Amygdala (tissue), 56 donors: Measurements from ENCODE around the gene TBCK.

Experiments used
- DNase-seq, 56 donors: peaks; one replicate each; lab custom pipeline; 2025; lab: John Stamatoyannopoulos, UW

TBCK gene

GRCh38 chr4:106056914-106057313 lies 259.1 kb downstream of the TBCK start:
- no peak for DNase-seq

- DNase-seq = no peak
Measured at GRCh38 chr4:106051514-106051913, 264.5 kb downstream of the TBCK start.

DNA sequence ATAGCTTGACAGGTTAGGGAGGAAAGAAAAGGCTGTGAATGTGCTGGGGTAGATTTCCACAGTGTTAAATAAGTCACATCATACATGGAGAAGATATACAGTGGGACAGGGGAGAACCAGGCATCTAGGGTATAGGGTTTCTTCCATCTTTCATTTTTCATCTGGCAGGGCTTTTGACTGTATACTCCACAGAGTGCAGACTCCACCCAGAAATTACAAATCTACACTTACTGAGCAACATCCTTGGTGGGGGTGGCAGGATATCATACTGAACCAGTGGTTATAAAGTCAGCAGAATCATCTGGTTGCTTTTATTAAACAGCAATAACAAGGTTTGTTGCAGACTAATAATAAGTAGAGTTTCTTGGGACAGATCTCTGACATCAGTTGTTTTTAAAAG lies 266.5 kb downstream of the TBCK start:
- DNase-seq = no peak

DNA sequence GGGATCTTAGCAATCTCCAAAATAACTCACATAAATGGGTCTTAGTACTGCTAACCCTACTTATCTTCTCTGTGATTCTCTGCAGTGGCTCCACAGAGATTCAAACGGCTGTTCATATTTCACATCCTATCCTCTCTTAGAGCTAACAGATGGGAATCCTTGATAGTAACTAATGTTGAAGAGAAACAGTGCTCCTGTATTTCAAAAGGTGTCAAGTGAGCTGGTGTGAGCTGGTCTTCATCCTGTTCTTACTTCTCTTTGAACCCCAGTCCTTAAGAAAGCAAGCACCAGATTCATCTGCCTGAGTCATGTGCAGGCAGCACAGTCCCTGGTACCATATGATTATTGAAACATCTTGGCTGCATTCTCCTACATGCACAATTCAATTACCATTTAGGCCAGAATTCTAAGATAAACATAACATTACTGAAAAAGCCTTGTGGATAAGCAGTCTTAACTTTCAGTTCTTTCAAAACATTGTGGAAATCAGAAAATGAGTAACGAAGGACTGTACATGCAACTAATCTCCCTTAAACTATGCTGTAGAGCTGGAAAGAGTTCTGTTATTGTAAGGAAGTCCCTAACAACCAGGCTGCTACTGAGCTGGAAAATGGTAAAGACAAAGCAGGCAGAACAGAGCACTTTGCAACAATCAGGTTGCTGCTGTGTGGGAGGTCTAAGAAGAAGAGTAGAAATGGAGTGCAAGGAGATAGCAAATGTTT lies 267.6 kb downstream of the TBCK start:
- peak in 3 of 56 donors; percentile 1 to 7 (median 2) for DNase-seq

DNA sequence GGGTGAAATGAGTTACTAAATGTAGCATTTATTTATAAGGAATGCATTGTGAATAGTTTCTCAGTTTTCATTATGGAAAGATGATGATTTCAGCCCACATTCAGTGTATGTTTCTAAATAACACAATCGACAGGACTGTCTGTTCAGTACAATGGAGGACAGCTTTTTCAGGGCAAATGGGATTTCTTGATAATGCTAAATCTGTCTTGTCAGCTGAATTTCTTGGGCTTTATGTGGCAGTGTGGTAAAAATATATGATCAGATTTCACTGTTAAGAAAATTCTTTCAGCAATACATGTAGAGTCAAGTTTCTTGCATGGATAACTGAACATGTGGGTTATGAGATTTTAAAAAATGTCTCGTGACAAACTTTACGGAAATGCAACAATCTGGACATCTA lies 269.9 kb downstream of the TBCK start:
- no peak for DNase-seq

DNA sequence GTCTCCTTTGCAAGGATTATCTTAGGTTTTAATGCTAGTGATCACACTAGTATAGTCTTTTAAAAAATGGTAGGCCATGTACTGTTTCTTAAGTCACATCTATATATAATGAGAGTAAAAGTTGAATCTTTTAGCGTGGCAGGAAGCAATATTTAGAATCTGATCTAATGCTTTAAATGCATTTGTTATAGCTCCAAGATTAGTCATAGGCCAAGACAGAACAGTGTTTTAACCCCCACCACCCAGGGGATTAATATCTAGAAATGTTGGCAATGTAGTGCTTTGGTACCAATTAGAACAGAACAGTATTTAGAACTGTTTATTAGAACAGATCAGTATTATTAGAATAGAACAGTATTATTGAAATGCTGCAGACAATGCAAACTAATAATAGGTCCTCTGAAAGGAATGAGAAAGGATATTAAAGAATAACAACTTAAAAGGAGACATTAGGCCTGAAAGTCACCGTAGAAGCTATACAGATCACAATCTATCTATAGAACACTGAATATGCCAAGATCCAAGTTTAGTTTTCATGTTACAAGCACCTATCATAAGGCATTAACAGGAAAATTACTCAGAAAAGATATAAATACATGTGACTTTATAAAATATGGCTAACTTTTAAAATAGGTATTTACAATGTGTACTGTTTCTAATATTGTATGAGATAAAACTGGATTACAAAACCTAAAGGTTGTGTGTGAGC lies 274.6 kb downstream of the TBCK start:
- DNase-seq = no peak

DNA sequence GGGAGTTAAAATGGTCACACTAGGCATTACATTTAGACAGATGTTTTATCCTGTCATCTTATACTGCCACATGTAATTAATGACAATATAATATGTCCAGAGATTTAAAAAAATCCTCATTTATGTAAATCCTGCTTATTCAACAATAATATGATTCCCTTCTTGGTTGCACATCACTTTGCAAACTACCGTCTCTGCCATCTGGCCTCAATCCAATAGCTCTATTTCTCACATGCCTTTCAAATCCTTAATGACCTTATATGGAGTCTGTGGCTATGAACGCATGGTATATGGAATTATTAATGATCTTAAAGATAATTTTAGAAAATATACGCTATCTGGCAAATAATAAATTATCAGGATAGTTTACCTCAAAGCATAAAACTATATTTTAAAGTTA lies 276.2 kb downstream of the TBCK start:
- DNase-seq = no peak

DNA sequence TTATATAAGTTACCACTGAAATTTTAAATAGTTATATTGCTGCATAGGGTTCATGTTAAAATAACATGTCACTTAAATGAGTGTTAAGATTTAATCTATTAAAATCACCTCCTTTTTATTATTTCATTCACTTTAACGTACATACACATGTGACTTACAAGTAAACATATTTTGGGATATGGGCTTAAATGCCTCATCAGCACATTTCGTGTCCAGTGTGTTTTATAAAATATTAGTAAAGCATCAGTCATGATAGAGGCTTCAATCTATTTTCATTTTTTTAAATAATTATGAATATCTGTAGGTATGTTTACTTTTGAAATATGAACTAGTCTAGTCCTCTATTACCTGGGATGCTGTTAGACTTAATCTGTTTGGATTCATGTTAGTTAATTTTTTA lies 277.1 kb downstream of the TBCK start:
- DNase-seq = no peak

DNA sequence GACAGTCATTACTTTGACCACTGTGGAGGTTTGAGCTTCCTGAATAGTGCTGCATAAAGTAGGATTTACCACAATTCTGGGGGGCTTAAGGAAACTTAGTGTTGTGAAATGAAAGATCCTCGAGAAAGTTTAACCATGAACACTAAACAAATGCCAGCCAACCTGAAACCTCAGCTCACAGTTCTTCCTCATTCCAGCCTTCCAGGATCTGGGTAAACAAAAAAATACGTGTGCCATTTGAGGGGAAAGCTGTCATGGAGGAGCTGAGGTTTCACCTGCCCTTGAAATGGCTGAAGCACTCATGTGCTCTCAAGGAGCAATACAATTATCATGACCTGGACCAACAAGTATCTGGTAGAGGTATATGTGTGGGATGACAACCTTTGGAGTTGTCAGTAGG lies 278.0 kb downstream of the TBCK start:
- DNase-seq = no peak

DNA sequence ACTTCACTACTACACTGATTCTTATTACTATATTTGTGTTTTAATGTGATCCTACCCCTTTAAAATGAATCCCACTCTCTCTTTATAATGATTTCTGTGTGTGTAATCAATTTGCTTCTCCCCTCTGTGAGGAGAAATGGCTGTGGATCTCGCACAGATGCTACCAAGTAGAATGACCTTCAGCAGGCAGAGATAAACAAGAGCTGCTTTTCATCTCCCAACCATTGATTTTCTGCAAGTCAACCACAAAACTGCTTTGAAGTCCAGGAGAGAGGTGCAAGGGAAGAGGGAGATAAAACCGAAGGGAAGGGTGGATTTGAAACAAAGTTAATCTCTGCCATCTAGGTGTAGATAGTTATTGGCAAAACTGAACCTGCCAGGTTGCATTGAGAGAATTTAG lies 279.2 kb downstream of the TBCK start:
- no peak for DNase-seq

DNA sequence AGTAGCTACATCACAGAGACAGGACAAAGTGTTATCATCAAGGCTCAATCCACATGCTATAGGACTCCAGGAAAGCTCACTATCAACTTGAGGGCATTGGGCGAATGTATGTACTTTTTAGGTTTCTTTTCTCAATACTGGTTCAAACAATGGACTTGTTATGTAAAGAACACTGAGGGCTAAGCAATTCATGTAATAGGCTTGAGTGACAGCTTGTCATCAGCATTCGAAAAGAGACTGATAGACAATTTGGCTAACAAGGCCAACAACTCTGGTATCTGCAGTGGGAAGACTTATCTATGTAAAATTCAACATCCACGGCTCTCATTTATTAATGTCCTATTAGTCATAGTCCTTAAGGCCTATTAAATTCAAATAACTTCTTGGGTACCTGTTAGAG lies 279.7 kb downstream of the TBCK start:
- DNase-seq = no peak

- DNase-seq = no peak
Measured at GRCh38 chr4:106035204-106035603, 280.8 kb downstream of the TBCK start.

DNA sequence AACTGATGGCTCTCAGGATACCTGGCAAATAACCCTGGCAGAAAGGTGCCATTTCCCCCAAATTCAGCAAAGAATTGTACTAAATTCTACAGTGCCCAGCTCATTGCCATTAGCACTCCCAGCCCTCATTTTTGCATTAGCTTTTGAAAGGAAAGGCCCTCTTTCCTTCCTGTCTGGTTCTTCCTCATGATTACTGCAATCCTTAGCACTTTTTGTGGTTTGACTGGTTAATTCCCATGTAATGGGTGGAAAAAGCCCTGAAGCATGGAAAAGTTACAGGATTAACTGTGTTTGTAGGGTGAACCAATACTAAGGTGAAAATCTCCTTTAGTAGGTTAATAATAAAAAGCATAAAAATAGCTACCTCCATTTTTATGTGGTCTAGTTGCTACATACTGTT lies 281.3 kb downstream of the TBCK start:
- no peak for DNase-seq

- DNase-seq = no peak
Measured at GRCh38 chr4:106034220-106034619, 281.8 kb downstream of the TBCK start.

DNA sequence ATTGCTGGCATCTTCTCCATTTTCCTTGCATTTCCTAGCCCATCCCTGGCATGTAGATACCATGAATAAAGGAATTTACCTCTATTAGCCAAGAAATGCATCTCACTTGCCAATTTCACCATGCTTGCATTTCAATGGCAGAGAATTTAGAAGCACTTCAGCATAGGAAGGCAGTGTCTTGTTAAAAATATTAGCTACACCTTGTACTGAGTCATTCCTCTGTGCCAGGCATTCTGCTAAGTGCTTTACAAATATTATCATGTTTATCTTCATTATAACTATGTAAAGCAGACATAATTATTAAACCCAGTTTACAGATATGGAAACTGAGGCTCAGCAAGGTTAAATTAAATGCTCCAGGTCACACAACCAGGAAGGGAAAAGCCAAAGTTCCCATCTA lies 282.5 kb downstream of the TBCK start:
- DNase-seq = no peak

DNA sequence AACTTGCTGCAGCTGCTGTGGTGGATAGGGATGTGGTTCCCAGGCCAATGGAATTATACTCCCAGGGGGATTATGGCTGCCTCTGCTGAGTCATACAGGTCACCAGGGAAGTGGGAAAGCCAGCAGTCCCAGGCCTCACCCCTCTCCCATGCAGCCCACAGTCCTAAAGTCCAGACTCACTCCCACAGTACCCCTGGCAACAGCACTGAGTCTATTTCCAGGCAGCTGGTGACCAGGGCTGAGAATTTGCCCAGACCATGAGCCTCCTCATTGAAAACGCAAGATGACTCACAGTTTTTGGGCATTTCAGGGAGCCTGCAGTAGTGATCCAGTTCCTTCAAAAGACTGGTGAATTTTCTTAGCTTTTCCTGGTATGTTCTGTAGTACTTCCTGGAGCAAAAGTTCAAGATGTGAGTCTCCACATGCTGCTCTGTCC lies 283.1 kb downstream of the TBCK start:
- peak in 1 of 56 donors; percentile 9 for DNase-seq

- DNase-seq = no peak
Measured at GRCh38 chr4:106022454-106022853, 293.6 kb downstream of the TBCK start.

DNA sequence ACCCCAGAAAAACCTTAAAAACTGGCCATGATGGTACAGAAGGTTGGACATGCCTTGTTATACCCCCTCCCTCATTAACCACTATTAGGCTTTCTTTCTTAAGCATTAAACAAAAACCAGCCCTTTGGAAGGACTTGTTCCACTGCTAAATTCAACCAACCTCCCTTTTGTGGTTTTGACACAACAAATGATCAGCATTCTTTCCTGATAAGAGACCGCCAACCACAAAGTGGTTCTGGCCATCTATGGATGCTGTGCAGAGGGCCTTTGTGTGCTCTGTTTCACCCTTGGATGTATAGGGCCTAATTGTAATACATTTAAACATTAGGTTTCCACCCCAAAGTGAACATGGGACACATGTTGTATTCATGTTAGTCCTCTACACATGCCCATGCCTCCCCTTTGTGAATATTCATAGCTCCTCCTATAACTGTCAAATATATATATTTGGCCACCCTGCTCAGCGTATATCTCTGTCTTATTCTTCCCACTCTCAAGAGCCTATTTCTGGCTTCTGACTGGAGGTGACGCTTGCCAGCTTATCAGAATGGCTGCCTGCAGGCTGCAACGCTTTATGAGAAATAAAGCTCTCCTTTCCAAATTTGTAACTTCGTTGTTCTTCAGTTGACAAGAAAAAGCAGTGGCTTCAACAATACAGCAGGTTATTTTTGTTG lies 294.1 kb downstream of the TBCK start:
- no peak for DNase-seq

GRCh38 chr4:106019771-106020170 lies 296.2 kb downstream of the TBCK start:
- no peak for DNase-seq

DNA sequence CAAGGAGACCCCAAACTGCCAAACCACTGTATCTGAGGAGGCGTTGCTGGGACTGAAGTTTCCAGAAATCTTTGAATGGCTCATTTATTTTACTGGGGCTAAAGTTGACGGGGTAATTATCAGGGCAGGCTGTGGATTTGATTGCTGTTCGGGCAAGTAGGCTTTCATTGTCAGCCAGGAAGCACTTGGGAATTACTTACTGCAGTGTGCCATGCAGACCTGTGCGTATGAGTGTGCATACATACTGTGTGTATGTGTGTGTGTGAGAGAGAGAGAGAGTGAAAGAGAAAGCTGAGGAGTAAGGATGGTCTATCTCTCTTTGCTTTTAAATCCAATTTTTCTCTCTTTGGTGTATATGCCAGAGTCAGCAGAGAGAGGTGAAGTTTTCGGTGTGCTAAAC lies 298.0 kb downstream of the TBCK start:
- no peak for DNase-seq

DNA sequence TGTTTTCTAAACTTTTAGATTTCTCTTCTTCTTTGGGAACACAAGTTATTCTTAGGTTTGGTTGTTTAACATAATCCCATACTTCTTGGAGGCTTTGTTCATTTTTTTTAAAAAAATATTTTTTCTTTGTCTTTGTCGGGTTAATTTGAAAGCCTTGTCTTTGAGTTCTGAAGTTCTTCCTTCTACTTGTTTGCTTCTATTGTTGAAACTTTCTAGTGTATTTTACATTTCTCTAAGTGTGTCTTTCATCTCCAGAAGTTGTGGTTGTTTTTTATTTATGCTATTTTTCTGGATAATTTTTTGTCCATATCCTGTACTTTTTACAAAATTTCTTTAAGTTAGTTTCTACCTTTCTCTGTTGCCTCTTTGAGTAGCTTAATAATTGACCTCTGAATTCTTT lies 304.6 kb downstream of the TBCK start:
- DNase-seq = no peak

GRCh38 chr4:106010761-106011160 lies 305.2 kb downstream of the TBCK start:
- DNase-seq = no peak
